Fibroblast of lung (primary cell): ENCODE data around the gene ACOXL.

ENCODE experiments used
- CTCF ChIP-seq, 2 donors: IDR thresholded peaks in 1 of 2; conservative IDR thresholded peaks in 1 of 2; 1 replicate in 1 of 2; 2 replicates in 1 of 2; pipeline ENCODE4 v1.5.1; 2011 to 2012; ENCODE audit warnings: low read length in 2 of 2, control low read depth in 1 of 2, inconsistent platforms in 1 of 2, low read depth in 1 of 2, mild to moderate bottlenecking in 1 of 2
- EZH2 ChIP-seq: IDR thresholded peaks from 2 replicates; pipeline ENCODE4 v1.5.1; 2012; ENCODE audit warnings: low read length, control low read depth, mild to moderate bottlenecking; ENCODE audit errors: missing control alignments

- TF ChIP-seq CTCF (conservative IDR thresholded peaks at IDR 0.05 in 1 of 2, IDR thresholded peaks at IDR 0.05 in 1 of 2; ENCODE audit: low read depth in 1 of 2, low read length in 2 of 2) (no peak), EZH2 (no peak)
These were observed 322.7 kb downstream of the ACOXL start for GRCh38 chr2:111054791-111055691.
